HG03378 (cell line): ENCODE results near the gene LDLRAD4.
"Not testable (repeated sequence)": the region's sequence is repeated elsewhere in the genome, so short reads cannot be mapped to it uniquely, and the experiment has no call there.

Experiments used
- ATAC-seq: cut with Tn5 transposase; IDR thresholded peaks from one replicate; pipeline ENCODE4 v1.9.1; 2021; ENCODE audit warnings: mild to moderate bottlenecking, moderate library complexity; ENCODE audit not compliant: unreplicated experiment

The LDLRAD4 gene

DNA sequence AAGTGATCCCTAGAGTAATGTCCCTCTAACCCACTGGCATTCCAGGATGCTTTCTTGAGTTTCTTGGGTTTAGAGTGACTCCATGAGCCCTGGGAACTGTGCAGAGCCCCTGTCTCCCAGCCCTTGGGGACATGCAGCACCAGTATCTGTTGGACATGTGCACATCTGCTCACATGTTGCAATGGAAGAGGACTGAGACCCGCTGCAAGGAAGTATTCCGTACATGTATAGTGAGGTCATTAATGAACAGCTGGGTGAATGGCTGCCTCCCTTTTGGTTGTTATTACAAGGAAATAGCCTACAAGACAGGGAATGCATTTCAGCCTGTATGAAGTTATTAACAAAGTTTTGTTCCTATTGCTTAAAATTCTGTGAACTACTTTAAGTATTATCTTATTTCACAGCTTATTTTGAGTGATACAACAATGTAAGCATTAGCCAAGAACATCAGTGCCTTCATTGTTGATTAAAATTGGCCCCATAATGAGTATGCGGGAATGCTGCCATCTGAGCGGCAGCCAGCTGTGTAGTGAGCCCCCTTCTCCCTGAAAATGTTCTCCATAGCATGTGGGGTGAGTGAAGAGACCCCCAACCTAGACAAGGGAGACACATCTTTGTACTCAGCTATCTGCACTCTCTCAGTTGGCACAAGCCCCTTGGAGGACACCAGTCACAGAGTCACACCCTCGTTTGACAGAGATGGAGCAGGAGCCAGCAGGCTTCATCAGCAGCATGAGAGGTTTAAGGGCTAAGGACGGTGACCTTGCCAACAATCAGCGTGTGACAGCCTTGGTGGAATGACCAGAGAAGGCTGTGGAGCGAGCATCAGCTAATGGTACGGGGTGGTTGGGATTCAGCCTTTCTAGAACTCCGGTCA, 420.4 kb downstream of the LDLRAD4 start:
- ATAC-seq, result no peak

DNA sequence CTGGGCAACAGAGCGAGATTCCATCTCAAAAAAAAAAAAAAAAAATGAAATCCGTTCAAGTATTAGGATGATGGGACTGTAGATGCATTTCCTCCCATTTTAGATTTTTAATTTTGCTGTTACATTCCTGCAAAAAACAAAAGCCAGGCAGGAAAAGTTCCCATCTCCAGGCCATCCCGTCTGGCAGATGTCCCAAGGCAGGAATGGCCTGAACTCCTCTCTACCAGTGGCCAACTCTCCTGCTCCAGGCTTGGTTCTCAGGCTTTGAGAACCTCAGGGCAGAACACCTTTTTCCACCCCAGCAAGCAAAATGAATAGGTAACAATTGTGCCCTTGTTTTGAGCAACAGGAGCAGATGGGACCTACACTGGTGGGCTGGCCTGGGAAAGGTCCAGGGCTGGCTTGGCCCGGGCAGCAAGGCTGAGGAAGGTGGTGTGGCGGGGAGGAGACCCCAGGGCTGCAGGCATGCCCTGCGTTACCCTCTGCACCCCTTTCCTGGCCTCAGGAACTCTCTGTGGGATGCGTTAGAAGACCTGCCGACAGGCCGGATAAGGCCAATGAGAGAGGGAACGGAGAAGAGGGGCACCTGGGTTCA, 421.8 kb downstream of the LDLRAD4 start:
- no peak for ATAC-seq

DNA sequence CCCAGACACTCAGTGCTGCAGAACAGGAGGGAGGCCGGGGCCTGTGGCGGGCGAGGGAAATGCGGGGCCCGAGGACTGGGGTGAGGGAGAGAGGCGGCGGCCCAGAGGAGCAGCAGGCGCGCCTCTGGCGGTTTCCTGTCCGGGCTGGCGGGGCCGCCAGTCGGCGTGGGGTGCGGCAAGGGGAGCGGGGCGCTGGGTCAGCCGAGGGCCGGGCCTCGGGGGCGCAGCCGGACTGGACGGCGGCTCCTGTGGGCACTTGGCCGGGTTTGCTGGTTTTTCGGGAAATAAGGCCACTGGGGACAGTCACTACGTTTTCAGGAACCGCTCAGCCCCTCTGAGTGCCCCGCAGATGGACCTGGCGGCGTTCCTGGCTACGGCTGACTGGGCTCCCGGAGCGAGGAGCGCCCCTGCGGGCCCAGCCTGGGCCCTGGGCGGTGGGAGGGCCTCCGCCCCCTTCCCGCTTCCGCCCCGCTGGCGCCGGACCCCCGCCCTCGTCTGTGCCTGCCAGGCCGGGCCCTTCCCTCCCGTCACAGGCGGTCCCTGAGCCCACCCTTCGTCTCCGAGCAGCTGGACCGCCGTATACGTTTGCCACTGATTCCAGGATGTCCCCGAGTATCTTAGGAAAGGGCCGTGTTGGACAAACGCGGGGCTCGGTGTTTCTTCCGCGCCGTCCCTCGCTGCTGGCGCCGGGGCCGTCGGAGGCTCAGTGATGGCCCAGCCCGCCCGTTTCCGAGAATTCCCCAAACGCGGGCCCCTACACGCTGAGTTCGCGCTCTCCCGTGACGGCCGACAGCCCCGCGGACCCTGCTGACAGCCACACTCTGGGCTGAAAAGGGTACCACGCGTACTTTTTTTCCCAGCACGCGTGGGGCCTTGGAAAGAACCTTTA, 423.2 kb downstream of the LDLRAD4 start:
- ATAC-seq, result no peak

DNA sequence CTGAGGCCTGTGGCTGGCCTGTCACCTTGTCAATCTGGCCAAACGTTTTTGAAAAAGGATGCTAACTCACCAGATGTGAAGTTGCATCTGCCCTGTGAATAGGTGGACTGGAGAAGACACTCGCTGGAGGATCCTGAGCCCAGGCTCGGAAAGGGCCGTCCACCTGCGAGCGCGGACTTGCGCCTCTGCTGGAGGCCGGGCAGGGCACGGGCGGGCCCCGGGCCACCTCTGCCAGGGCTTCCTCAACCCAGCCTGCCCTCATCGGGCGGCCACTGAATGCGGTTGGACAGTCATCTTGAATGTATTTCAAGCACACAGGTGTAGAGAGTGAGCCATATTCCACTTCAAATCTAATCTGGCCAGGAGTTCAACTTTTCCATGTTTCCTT, 423.9 kb downstream of the LDLRAD4 start:
- no peak for ATAC-seq

DNA sequence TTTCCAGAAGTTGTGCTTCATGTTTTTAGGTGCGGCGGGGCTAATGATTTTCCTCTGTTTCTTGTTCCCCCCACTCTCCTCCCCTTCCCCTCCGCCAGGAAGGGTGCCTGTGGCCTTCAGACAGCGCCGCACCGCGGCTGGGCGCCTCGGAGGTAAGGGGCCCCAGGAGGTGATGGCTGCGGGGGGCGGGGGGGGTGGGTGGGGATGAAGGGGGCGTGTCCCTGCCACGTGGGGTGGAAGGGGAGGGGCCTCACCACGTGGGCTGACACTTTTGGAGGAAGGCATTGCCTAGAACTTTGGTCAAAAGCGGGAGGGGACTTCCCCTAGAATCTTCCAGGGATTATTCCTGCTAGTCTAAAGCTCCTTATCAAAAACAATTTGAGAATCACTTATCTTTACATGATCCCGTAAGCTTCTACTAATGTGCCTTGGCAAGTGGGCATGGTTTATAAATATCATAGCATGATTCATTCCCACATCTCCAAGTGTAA, 424.7 kb downstream of the LDLRAD4 start:
- no peak for ATAC-seq

DNA sequence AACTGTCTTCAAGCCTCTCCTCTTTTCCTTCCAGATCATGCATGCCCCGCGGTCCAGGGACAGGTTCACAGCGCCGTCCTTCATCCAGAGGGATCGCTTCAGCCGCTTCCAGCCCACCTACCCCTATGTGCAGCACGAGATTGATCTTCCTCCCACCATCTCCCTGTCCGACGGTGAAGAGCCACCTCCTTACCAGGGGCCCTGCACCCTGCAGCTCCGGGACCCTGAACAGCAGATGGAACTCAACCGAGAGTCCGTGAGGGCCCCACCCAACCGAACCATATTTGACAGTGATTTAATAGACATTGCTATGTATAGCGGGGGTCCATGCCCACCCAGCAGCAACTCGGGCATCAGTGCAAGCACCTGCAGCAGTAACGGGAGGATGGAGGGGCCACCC, 426.5 kb downstream of the LDLRAD4 start:
- ATAC-seq, result no peak

DNA sequence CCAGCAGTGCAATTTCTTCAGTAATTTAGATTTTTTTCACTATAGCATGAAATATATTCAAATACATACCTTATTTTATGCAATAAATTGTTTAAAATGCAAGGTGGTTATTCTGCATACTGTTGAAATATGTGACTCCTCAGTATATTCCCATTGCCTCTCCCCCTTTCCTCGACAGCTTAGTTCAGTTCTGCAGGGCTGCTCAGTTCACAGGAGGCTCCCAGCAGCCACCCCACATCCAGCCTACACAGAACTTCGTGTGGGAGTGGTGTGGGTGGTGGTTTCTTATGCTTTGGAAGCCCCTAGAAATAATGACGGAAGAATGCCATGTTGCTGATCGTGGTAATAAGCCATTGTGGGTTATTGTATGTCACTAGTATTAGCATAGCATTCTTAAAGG, 428.1 kb downstream of the LDLRAD4 start:
- no peak for ATAC-seq

DNA sequence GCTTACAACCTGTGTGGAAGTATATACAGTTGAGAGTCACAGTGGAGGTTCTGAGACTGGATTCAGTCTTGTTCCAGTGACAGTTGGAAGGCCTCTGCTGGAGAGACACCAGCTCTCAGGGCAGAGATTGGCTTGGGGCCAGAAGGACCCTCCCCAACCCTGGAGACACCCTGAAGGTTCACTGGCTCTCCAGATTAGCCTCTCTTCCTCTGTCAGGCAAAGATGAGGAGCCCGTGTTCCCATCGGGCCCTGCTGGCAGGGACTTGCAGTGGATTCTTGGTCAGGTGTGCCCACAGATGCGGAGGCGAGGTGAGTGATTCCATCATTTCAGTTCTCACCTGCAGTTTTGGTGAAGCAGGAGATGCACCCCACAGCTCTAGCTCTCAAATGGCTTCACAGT, 429.2 kb downstream of the LDLRAD4 start:
- ATAC-seq, result no peak

DNA sequence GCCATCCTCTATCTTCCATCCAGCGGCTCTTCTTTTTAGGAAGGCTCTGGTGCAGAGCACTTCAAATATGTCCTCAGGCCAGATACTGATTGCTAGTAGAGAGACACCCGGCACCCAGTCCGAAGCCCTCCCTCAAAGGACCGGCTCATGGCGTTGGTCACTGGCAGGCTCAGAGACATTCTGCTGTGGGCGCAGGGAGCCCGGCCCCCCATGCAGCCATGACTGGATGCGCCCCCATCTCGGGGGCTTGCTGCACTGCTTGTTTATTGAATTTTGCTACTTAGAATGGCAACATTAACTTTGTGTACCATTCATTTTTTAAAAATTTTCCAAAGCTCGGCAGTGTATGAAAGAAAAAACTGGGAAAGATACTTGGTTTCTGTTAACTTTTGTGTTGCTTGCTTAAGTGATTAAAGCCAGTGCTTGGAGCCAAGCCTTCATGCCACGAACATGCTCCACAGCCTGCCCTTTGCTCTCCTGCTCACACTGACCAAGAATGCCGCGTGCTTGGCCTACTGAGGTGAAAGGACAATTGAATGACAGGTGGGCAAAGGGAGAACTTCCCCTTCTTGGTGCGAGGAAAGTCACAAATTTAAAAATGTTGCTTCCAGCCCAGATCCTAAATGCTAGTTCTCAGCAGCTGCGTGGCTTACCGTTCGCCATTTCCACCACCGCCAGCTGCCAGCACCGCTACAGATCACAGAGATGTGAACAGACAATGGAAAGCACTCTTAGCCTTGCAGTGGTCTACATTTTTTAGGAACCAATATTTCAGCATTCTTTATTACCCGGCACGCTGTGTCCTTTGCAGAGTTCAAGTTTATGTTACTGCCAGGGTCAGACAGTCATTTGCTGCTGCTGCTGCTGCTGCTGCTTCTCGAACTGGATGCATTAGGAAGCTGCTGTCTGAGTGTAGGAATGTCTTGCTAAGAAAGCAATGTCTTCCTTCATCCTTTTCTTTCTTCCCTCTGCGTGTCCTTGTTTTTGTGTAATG, 431.1 kb downstream of the LDLRAD4 start:
- ATAC-seq, result no peak

DNA sequence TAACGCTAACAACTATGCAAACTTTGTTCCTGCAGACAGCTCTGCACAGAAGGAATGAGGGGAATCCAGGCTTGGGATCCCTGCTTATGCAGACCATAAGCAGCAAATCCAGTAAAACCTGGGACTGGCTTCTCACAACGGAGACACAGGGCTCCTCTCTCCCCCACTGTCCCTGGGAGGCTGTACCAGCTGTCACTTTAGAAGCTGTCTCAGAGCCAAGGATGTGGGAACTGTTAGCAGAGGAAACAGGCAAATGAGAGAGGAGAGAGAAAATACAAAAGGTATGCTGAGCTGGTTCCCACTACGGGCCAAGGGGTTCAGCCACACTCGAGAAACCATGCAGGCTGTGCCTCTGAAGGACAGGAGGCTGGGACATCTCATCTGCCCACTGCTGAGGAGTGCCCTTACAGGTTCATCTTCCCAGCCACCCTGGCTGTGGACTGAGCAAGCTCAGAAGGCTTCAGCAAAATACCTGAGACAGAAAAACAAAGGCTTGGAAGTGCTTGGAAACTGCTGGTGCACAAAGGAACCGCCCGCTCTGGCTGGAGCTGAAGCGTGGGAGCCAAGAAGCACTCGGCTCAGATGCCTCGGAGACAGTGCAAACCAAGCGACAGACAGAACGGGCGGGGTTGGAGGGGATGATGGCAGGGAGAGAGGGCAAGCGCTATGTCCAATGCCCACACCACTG, 435.3 kb downstream of the LDLRAD4 start:
- no peak for ATAC-seq

DNA sequence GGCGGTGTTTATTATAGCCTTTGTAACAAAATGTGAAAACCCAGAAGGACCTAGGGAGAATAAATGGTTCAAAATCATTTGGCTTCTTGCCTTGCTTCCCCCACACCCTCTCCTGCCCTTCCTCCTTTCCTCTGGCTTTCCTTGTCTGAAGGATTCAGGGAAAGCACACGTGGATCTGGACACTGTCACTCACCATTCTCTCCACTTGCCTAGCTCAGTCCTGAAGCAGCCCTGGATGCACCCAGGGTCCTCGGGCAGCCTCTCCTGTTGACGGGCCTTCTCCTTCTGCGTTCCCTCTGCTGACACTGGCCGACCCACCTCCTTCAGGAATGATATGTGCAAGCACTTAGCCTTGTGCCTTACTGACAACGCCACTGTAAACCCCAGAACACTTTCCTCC, 439.4 kb downstream of the LDLRAD4 start:
- no peak for ATAC-seq

DNA sequence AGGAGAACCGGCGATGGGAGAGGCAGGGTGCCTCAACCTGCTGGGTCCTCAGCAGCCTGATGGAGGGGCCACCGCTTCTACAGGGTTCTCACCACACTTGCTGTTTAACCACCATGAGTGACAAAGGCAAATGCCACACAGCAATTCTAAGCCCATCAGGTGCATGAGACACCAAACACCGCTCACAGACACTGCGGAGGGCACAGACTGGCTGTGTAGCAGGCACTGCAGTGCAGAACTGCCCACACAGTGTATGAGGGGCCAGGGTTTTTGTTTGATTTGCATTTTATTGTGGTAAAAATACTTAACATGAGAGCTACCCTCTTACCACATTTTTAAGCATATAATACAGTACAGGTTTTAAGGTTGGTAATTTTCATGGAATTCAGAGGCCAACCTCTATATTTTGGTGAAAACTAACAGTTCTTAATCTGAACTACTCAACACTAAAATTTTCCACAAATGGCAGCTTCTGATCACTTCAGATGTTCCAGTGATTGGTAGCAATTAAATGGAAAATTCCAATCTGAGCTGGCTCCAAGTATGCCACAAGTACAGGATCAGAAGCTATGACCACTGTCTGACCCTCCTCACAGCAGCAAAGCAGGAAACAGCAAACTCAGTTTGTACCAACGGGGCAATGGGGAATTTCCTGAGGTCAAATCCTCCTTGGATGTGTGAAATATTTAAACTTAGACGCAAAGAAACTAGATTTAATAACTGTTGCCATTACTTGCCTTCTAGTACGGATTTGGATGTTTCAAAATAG, 440.1 kb downstream of the LDLRAD4 start:
- no peak for ATAC-seq

DNA sequence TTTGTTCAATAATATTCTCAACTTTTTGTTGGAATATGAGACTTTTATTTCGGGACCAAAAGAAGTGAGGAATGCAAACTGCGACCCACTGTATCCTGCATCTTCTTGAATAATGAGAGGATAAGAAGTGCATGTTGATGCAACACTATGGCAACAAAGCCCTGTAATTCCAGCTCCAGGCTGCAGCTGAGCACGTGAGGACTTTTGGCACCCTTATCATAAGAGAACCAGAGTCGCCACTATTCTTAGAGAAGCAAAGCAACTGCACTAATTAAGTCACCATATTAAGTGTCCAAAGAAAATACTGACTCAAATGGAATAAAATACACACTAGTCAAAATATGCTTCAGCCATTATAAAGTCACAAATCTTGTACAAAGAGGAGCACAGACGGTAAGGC, 441.9 kb downstream of the LDLRAD4 start:
- no peak for ATAC-seq

DNA sequence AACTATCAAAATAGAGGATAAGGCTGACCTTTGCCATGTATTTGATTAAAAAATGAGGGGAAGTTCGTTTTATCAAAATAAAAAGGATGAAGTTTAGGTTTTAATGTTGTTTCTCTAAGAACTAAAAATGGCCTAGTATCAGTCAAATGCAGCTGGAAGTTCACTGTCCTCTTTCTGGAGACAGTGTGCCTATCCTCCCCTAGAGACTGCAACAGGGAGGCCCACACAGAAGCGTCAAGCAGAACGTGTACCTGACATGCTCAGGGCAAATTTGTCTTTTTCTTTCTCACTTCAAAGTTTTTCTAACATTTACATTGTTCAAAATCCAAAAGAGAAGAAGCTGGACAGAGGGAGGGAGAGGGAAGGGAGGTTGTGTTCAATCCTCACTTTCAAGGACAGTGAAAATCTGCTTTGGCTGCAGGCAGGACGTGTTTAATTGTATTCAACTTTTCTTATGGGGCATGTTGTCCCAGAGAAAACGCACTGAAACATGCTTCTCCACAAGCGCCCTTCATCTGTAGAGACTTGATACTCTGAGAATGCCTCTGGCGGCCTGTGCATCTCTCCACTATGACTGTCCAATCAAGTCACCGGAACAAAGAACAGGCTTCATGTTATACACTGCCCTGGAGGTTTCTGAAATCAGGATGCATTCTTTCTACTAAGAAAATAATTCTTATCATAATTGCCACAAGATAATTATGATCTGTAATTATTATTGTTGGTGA, 442.7 kb downstream of the LDLRAD4 start:
- ATAC-seq, result no peak

DNA sequence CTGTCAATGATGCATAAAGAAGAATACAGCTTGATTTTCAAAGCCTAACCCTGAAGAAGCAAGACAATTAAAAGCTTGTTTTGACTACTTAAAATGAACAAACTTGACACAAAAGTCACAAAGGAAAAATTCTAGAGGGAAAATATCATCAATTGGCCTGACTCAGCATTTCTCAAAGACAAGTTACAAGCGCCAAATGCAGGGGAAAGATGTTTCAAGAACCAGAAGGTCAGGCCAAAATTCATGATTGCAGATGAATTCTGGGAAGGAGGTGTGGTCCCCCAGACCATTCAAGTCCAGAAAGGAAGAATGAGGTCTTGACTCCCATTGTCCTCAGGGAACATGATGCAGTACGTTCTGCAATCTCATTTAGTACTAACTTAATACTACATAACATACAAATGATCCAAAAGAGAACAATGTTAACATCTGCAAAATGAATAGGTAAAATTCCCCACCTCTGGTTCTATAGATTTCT, 443.3 kb downstream of the LDLRAD4 start:
- no peak for ATAC-seq

DNA sequence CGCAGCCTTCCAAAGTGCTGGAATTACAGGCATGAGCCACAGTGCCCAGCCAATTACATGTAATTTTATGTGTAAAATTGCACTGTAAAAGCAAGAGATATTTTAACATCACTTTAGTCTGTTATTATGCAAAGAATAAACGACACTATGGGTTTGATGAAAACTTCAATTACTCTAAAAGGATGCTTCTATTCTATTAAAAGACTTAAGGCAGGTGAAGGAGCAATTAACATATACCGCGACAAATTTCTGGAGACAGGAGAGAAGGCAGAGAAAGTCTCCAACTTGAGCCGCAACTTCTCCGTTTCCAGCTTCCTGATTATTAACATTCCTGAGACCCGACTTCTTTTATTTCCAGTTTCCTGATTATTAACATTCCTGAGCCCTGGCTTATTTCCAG, 454.1 kb downstream of the LDLRAD4 start:
- no peak for ATAC-seq

DNA sequence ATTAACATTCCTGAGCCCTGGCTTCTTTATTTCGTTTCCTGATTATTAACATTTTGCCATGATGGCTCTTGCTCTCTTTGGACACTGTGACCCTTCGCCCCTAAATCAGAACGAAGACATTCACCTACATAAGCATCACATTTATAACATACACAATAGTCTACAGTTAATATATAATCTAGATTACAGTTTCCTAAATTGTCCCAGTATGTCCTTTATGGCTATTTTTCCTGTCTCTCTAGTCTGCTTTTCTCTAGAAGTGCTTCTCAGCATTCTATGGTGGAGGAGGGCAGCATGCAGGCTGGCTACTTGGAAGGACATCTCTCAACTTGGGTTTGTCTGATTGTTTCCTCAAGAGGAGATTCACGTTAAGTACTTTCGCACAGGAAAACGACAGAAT, 457.9 kb downstream of the LDLRAD4 start:
- ATAC-seq, result no peak

DNA sequence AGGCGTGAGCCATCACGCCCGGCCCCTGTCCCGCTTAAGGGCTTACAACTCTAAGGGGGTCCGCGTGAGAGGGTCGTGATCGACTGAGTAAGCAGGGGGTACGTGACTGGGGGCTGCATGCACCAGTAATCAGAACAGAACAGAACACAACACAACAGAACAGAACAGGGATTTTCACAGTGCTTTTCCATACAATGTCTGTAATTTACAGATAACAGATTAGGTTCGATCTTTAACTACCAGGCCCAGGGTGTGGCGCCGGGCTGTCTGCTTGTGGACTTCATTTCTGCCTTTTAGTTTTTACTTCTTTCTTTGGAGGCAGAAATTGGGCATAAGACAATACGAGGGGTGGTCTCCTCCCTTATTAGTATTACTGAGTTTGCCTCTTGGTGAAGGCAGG, 458.8 kb downstream of the LDLRAD4 start:
- ATAC-seq, result not testable (repeated sequence)
